ENCODE data around the gene MTCL3.
A peak's percentile ranks its signal among the peaks of the same experiment; 100 is the strongest.

Gene MTCL3

GRCh38 chr6:127464881-127465459 lies 54.2 kb downstream of the MTCL3 start:
- H3K27ac ChIP-seq = no peak overlapping the region
- no peaks in the 10 kb centered on the region for H3K36me3 ChIP-seq
- H3K27me3 ChIP-seq = no peaks in the 10 kb centered on the region
- H3K4me1 ChIP-seq = peaks cover 4% of the 10 kb centered on the region; the same call in 1 of the 2 replicates
- no peak overlapping the region for H3K4me3 ChIP-seq
- DNase-seq = peak; percentile 62 to 76
- H3K9me3 ChIP-seq (replicated peaks) = no peaks in the 10 kb centered on the region

GRCh38 chr6:127464161-127464880 lies 54.8 kb downstream of the MTCL3 start:
- Histone ChIP-seq H3K9me3 (replicated peaks) (no peaks in the 10 kb centered on the region), H3K4me1 (peaks cover 4% of the 10 kb centered on the region; the same call in 1 of the 2 replicates), H3K27me3 (no peaks in the 10 kb centered on the region), H3K36me3 (no peaks in the 10 kb centered on the region), H3K27ac (no peak overlapping the region), H3K4me3 (no peak overlapping the region)
- peak in 1 of 2 experiments; percentile 28 for DNase-seq

DNA sequence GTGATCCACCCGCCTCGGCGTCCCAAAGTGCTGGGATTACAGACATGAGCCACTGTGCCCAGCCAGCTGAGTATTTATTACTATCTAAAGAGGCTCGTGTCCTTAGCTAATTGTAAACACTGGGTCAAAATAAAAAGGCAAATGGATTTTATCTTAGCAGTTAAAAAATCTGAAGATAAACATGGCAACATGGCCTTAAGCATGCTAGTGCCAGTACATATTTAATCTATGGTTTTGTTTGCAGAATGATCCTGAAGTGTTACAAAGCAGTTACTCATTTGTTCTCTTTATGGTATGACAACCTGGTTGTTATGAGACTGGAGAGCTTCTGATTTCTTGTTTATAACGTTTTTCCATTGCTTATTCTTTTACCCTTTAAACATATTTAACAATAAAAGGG lies 56.1 kb downstream of the MTCL3 start:
- Histone ChIP-seq H3K27ac (no peak overlapping the region), H3K4me3 (no peak overlapping the region), H3K4me1 (peaks cover 6% of the 10 kb centered on the region), H3K27me3 (no peaks in the 10 kb centered on the region), H3K9me3 (replicated peaks) (no peaks in the 10 kb centered on the region), H3K36me3 (no peaks in the 10 kb centered on the region)
- DNase-seq = no peak

GRCh38 chr6:127462376-127462775 lies 56.8 kb downstream of the MTCL3 start:
- H3K4me1 ChIP-seq = peaks cover 13% of the 10 kb centered on the region
- no peaks in the 10 kb centered on the region for H3K36me3 ChIP-seq
- no peak overlapping the region for H3K27ac ChIP-seq
- H3K9me3 ChIP-seq (replicated peaks) = no peaks in the 10 kb centered on the region
- DNase-seq = peak in 1 of 2 experiments; percentile 27
- no peaks in the 10 kb centered on the region for H3K27me3 ChIP-seq
- no peak overlapping the region for H3K4me3 ChIP-seq

GRCh38 chr6:127460465-127460864 lies 58.7 kb downstream of the MTCL3 start:
- no peak for DNase-seq
- Histone ChIP-seq H3K9me3 (replicated peaks) (no peaks in the 10 kb centered on the region), H3K36me3 (no peaks in the 10 kb centered on the region), H3K27ac (no peak overlapping the region), H3K4me1 (peaks cover 14% of the 10 kb centered on the region), H3K4me3 (no peak overlapping the region), H3K27me3 (no peaks in the 10 kb centered on the region)

DNA sequence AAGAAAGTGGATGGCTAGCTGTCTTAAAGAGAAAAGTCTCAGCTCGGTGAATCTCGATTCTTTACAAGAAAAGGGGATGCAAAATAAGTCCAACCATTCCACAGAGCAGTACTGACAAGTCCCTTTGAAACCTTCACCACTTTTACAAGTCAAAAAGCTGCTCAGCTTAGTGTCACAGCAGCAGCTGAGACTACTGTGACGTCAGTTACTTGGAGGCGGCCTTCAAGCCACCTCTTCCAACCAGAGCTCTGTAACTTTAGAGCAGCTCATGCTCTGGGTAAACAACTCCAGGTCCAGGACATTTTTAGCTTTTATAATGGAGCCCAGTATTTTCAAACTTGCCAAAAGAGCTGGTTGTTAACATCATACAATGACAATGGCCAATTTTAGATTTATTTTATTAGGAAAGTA lies 59.9 kb downstream of the MTCL3 start, which contains the start of gene KIAA0408:
KIAA0408 (minus strand) TSS at position 159 of the 411 bp plus-strand sequence. CDS start 5,408 bp downstream, outside the sequence.
- Histone ChIP-seq H3K4me1 (peaks cover 10% of the 10 kb centered on the region), H3K4me3 (peak within 1 kb of the TSS; percentile 47), H3K27ac (peak within 1 kb of the TSS; percentile 84), H3K27me3 (no peaks in the 10 kb centered on the region), H3K36me3 (no peaks in the 10 kb centered on the region), H3K9me3 (replicated peaks) (no peaks in the 10 kb centered on the region)
- peak; percentile 70 to 85 for DNase-seq

DNA sequence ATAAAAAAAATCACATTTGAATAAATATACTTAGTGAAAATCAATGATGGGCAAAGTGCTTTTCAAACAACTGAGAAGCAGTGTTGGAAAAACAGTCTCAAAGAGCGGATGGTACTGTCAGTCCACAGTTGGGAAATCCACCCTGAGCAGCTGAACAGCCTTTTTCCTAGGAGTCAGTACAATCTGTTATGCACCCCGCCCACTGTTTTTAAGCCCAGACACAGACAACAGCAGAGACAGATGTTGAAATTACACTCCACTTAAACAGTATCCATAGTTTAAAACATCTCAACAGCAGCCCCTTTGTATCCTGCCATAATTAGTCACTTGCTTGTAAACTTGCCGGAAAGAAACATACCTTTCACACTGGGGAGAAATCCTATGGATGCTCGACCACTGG lies 60.3 kb downstream of the MTCL3 start:
- Histone ChIP-seq H3K27me3 (no peaks in the 10 kb centered on the region), H3K27ac (peak overlapping the region; percentile 84), H3K36me3 (no peaks in the 10 kb centered on the region), H3K9me3 (replicated peaks) (no peaks in the 10 kb centered on the region), H3K4me1 (peaks cover 10% of the 10 kb centered on the region), H3K4me3 (peak overlapping the region; percentile 47)
- peak; percentile 67 to 86 for DNase-seq

GRCh38 chr6:127458222-127458621 lies 60.9 kb downstream of the MTCL3 start:
- H3K27ac ChIP-seq = peak overlapping the region; percentile 84
- H3K4me3 ChIP-seq = peak overlapping the region; percentile 47
- no peaks in the 10 kb centered on the region for H3K27me3 ChIP-seq
- peak in 1 of 2 experiments; percentile 50 for DNase-seq
- no peaks in the 10 kb centered on the region for H3K36me3 ChIP-seq
- peaks cover 10% of the 10 kb centered on the region for H3K4me1 ChIP-seq
- no peaks in the 10 kb centered on the region for H3K9me3 ChIP-seq (replicated peaks)

DNA sequence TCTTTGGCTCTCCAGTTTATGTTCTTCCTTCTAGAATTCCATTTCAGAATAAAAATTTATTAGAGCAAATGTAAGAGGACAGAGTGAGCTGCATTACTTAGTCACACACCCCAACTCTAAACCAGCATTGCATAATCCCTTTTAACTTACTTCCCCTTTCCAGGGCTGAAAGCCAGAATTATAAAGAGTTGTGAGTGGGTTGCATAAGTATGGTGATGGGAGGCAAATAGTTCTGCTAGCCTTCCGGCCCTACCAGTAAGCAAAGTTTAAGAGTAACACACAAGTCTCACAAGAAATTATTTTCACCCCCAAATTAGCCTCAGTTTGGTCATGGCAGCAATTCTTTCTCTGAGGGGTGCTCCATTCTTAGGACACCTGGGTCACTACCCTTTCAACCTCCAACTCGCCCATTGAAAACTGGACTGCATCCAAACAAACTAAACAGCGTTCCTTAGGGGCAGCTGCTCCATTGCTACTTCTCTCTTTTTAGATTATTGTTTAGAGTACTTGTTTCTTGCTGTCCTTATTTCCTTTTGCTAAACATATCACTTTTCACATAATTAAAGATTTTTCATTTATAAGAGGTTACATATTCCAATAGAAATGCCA lies 61.6 kb downstream of the MTCL3 start:
- H3K4me3 ChIP-seq = no peak overlapping the region
- no peaks in the 10 kb centered on the region for H3K36me3 ChIP-seq
- DNase-seq = peak in 1 of 2 experiments; percentile 13
- no peaks in the 10 kb centered on the region for H3K9me3 ChIP-seq (replicated peaks)
- H3K27ac ChIP-seq = peak overlapping the region; percentile 84
- no peaks in the 10 kb centered on the region for H3K27me3 ChIP-seq
- peaks cover 10% of the 10 kb centered on the region for H3K4me1 ChIP-seq

DNA sequence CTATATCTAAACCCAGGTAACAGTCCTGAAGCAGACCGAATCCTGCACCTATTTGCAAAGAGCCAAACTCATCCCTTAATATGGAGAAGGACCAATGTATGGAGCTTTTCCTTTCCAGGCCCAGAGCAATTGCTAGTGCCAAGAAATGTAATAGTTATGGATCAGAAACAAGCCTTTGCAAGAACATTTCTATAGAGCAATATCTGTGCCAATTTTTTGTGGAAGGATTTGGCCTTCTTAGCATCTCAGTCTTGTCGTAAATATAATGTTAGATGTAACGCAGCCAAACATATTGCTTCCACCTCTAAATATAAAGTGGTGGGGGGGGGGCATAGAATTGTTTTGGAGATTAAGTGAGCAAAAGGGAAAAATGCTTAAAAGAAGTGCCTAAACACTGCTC lies 62.7 kb downstream of the MTCL3 start:
- Histone ChIP-seq H3K9me3 (replicated peaks) (no peaks in the 10 kb centered on the region), H3K27me3 (no peaks in the 10 kb centered on the region), H3K27ac (no peak overlapping the region), H3K4me3 (no peak overlapping the region), H3K36me3 (no peaks in the 10 kb centered on the region), H3K4me1 (peaks cover 10% of the 10 kb centered on the region)
- DNase-seq = no peak

GRCh38 chr6:127453845-127454619 lies 65.1 kb downstream of the MTCL3 start:
- Histone ChIP-seq H3K9me3 (replicated peaks) (no peaks in the 10 kb centered on the region), H3K36me3 (no peaks in the 10 kb centered on the region), H3K27me3 (no peaks in the 10 kb centered on the region), H3K27ac (no peak overlapping the region), H3K4me3 (no peak overlapping the region), H3K4me1 (peaks cover 9% of the 10 kb centered on the region)
- DNase-seq = no peak

DNA sequence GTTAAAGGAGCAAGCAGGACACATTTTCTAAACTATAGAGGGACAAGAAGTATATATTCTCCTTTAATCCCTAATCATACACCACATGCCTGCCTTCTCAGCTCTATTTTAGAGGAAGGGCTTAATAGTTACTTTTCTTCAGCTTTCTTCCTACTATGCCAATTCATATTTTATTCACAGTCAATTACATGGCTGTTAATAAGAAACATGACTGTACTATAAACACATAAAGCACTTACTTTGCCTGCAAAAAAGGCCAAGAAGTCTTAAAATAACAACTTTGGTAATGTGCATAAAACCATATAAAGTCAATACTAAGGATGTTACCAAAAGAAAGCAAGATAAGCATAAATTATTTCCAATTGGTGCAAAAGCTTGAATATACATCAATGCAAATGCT lies 66.3 kb downstream of the MTCL3 start:
- Histone ChIP-seq H3K36me3 (no peaks in the 10 kb centered on the region), H3K4me1 (peaks cover 5% of the 10 kb centered on the region), H3K27ac (no peak overlapping the region), H3K27me3 (no peaks in the 10 kb centered on the region), H3K9me3 (replicated peaks) (no peaks in the 10 kb centered on the region), H3K4me3 (no peak overlapping the region)
- DNase-seq = no peak

DNA sequence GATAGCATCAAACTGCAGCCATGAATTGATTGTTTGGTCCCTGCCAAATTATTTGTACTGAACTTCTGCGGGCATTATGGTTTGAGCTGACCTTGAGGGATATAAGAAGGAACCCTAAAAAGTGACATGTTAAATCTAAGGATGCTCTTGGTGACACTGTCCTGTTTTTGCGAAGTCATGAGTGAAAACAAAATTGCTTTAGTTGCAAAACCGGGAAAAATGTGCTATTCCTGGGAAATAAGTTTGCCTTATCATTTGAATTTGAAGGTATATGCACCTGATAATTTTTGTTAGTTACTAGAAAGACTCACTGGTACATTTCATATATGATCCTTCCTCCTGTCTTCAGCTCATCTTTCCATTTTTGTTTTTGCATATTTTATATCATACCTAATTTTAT lies 67.7 kb downstream of the MTCL3 start:
- DNase-seq = no peak
- Histone ChIP-seq H3K9me3 (replicated peaks) (no peaks in the 10 kb centered on the region), H3K27me3 (no peaks in the 10 kb centered on the region), H3K4me1 (peaks cover 7% of the 10 kb centered on the region), H3K27ac (no peak overlapping the region), H3K36me3 (no peaks in the 10 kb centered on the region; the same call in 1 of the 2 replicates), H3K4me3 (no peak overlapping the region)

DNA sequence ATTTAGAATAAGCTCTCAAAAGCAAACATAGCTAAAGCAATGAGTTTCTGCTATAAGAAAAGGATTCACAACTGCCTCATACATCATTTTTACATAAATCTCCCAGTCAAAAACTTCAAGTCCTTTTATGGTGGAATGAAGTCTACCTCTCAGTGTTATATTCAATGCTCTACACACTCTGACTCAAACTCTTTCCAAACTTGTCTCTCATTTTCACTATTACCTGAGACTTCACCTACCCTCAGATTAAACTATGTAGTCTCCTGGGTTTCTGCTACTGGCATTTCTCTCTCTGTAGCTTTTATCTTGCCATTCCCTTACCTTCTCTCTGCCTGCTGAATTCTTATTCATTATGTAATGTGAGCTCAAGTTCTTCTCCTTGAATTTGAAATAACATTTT lies 71.4 kb downstream of the MTCL3 start:
- Histone ChIP-seq H3K27me3 (no peaks in the 10 kb centered on the region), H3K4me1 (peaks cover 11% of the 10 kb centered on the region), H3K27ac (no peak overlapping the region), H3K9me3 (replicated peaks) (no peaks in the 10 kb centered on the region), H3K4me3 (no peak overlapping the region), H3K36me3 (no peaks in the 10 kb centered on the region; the same call in 1 of the 2 replicates)
- no peak for DNase-seq

Data from SJCRH30 (cell line).